ENCODE results near the gene DAB2IP. TPM values are rescaled to one million over a fixed set of nuclear protein-coding genes. Genes with fewer than 3 reads are reported as not detected.

Gene DAB2IP
- polyA plus RNA-seq (2011; rRNA removed) (20.4 and 20.5 TPM in 2 replicates), polyA minus RNA-seq (2011; rRNA and poly(A)+ RNA removed) (46.7 and 48.5 TPM in 2 replicates)

- ChIA-PET POLR2A (no interaction called here), CTCF (interaction anchor here (0.5 to 2.4 kb wide), 3 partner anchors 13 to 222 kb away, joined by 3 to 8 read pairs (median 4); no protein-coding TSS in a partner anchor)
- H3K9me3 ChIP-seq (ENCODE audit: control insufficient read depth, insufficient read depth, low read length) = no peaks in the 10 kb centered on the region; the same call in 1 of the 2 replicates
- no peak for TF ChIP-seq CTCF (IDR thresholded peaks at IDR 0.05; ENCODE audit: low read depth, low read length)
- H3K27ac ChIP-seq (ENCODE audit: low read depth, low read length) = peak within 1 kb of the TSS; percentile 39
- no peak for DNase-seq (ENCODE audit: low read depth, low spot score)
- H3K4me3 ChIP-seq (ENCODE audit: low read depth, low read length) = peak within 1 kb of the TSS; percentile 69
- peaks cover 2% of the 10 kb centered on the region for H3K27me3 ChIP-seq (ENCODE audit: control insufficient read depth, insufficient read depth, low read length)
Observed at GRCh38 chr9:121651295-121652020, at the start of gene DAB2IP. TSS of gene DAB2IP (plus strand) at chr9:121651634. CDS start at chr9:121651776, 142 bp downstream.

- no peak for DNase-seq (ENCODE audit: low read depth, low spot score)
- no peak overlapping the region for H3K4me3 ChIP-seq (ENCODE audit: low read depth, low read length)
- CTCF ChIA-PET = no interaction called here
- peaks cover 10% of the 10 kb centered on the region for H3K27me3 ChIP-seq (ENCODE audit: control insufficient read depth, insufficient read depth, low read length)
- no peak overlapping the region for H3K27ac ChIP-seq (ENCODE audit: low read depth, low read length)
- TF ChIP-seq CTCF (IDR thresholded peaks at IDR 0.05; ENCODE audit: low read depth, low read length) = no peak
- H3K9me3 ChIP-seq (ENCODE audit: control insufficient read depth, insufficient read depth, low read length) = no peaks in the 10 kb centered on the region; the same call in 1 of the 2 replicates
- POLR2A ChIA-PET = no interaction called here
Observed at GRCh38 chr9:121603028-121603427, 48.4 kb upstream of the DAB2IP start.

GRCh38 chr9:121604242-121604641 is 47.2 kb upstream of the DAB2IP start:
- no peak overlapping the region for H3K4me3 ChIP-seq (ENCODE audit: low read depth, low read length)
- H3K27ac ChIP-seq (ENCODE audit: low read depth, low read length) = no peak overlapping the region
- H3K27me3 ChIP-seq (ENCODE audit: control insufficient read depth, insufficient read depth, low read length) = peaks cover 10% of the 10 kb centered on the region
- no peak for DNase-seq (ENCODE audit: low read depth, low spot score)
- TF ChIP-seq CTCF (IDR thresholded peaks at IDR 0.05; ENCODE audit: low read depth, low read length) = no peak
- POLR2A ChIA-PET = interaction anchor here (0.7 kb wide), 1 partner anchor 28 kb away, joined by 3 read pairs; no protein-coding TSS in a partner anchor
- H3K9me3 ChIP-seq (ENCODE audit: control insufficient read depth, insufficient read depth, low read length) = no peaks in the 10 kb centered on the region; the same call in 1 of the 2 replicates
- CTCF ChIA-PET = interaction anchor here (0.6 kb wide), 1 partner anchor 58 kb away, joined by 4 read pairs; no protein-coding TSS in a partner anchor

GRCh38 chr9:121604654-121605053 is 46.8 kb upstream of the DAB2IP start:
- CTCF ChIA-PET = interaction anchor here (0.6 kb wide), 1 partner anchor 59 kb away, joined by 4 read pairs; no protein-coding TSS in a partner anchor
- POLR2A ChIA-PET = no interaction called here

More at GRCh38 chr9:121604654-121605053, 46.8 kb upstream of the DAB2IP start:
- DNase-seq (ENCODE audit: low read depth, low spot score) = no peak
- H3K27me3 ChIP-seq (ENCODE audit: control insufficient read depth, insufficient read depth, low read length) = peaks cover 10% of the 10 kb centered on the region
- TF ChIP-seq CTCF (IDR thresholded peaks at IDR 0.05; ENCODE audit: low read depth, low read length) = no peak
- no peak overlapping the region for H3K27ac ChIP-seq (ENCODE audit: low read depth, low read length)
- H3K4me3 ChIP-seq (ENCODE audit: low read depth, low read length) = no peak overlapping the region
- no peaks in the 10 kb centered on the region; the same call in 1 of the 2 replicates for H3K9me3 ChIP-seq (ENCODE audit: control insufficient read depth, insufficient read depth, low read length)
